Keratinocyte (primary cell): ENCODE data around the gene BEND4. TPM values are rescaled to one million over a fixed set of nuclear protein-coding genes. Genes with fewer than 3 reads are reported as not detected.
"Not testable (repeated sequence)": the region's sequence is repeated elsewhere in the genome, so short reads cannot be mapped to it uniquely, and the experiment has no call there.

Experiments
- DNase-seq: peaks from one replicate; pipeline ENCODE4 v3.0.0-alpha.2; 2011; ENCODE audit warnings: low read depth, missing footprints, low spot score
- FAIRE-seq: peaks from 2 replicates; lab custom pipeline; 2011; peaks lifted over from hg19 to GRCh38; lab: Jason Lieb, UNC
- H2AFZ ChIP-seq: 2 replicates; pipeline ENCODE4 v1.6.0; 2012; ENCODE audit warnings: low read length, control low read depth, inconsistent platforms; ENCODE audit not compliant: control insufficient read depth
- H3K27ac ChIP-seq: 2 replicates; pipeline ENCODE4 v1.5.1; 2011; ENCODE audit warnings: low read length; ENCODE audit not compliant: control insufficient read depth, insufficient read depth
- H3K27me3 ChIP-seq: 3 replicates; pipeline ENCODE4 v1.6.0; 2011; ENCODE audit warnings: low read length; ENCODE audit not compliant: control insufficient read depth, insufficient read depth; ENCODE audit errors: extremely low read depth
- H3K36me3 ChIP-seq, 2 experiments: 2 replicates in 1 of 2; 3 replicates in 1 of 2; pipeline ENCODE4 v1.5.1; 2011; ENCODE audit warnings: low read length in 2 of 2, mild to moderate bottlenecking in 1 of 2; ENCODE audit not compliant: control insufficient read depth in 2 of 2, insufficient read depth in 2 of 2; ENCODE audit errors: extremely low read depth in 1 of 2
- H3K4me1 ChIP-seq: 3 replicates; pipeline ENCODE4 v1.5.1; 2011; ENCODE audit warnings: low read length; ENCODE audit not compliant: control insufficient read depth, insufficient read depth; ENCODE audit errors: extremely low read depth
- H3K4me2 ChIP-seq: 3 replicates; pipeline ENCODE4 v1.6.0; 2011; ENCODE audit warnings: low read depth, low read length; ENCODE audit not compliant: control insufficient read depth, insufficient read depth; ENCODE audit errors: extremely low read depth
- H3K4me3 ChIP-seq, 3 experiments: fragments of 200-600 bp in 1 of 3; sonication (generic) in 1 of 3; 2 replicates in 2 of 3; 3 replicates in 1 of 3; pipeline ENCODE4 v1.5.1; 2011 to 2016; ENCODE audit warnings: low read length in 3 of 3, mild to moderate bottlenecking in 3 of 3, control low read depth in 2 of 3, inconsistent platforms in 1 of 3, low read depth in 1 of 3, mixed read lengths in 1 of 3, mixed run types in 1 of 3, moderate library complexity in 1 of 3; ENCODE audit not compliant: control insufficient read depth in 2 of 3, insufficient read depth in 2 of 3; ENCODE audit errors: extremely low read depth in 1 of 3
- H3K79me2 ChIP-seq: 2 replicates; pipeline ENCODE4 v1.6.0; 2012; ENCODE audit warnings: low read length; ENCODE audit not compliant: control insufficient read depth, insufficient read depth
- H3K9ac ChIP-seq: 3 replicates; pipeline ENCODE4 v1.6.0; 2011; ENCODE audit warnings: low read length; ENCODE audit not compliant: control insufficient read depth, insufficient read depth; ENCODE audit errors: extremely low read depth
- H3K9me1 ChIP-seq: 3 replicates; pipeline ENCODE4 v1.6.0; 2011; ENCODE audit warnings: low read length; ENCODE audit not compliant: control insufficient read depth, insufficient read depth; ENCODE audit errors: extremely low read depth
- H3K9me3 ChIP-seq: 2 replicates; pipeline ENCODE4 v1.5.1; 2012; ENCODE audit warnings: low read depth, low read length; ENCODE audit not compliant: control insufficient read depth
- H4K20me1 ChIP-seq: 3 replicates; pipeline ENCODE4 v1.6.0; 2011; ENCODE audit warnings: low read length; ENCODE audit not compliant: control insufficient read depth, insufficient read depth; ENCODE audit errors: extremely low read depth
- CTCF ChIP-seq, 3 experiments: IDR thresholded peaks in 1 of 3; conservative IDR thresholded peaks in 1 of 3; optimal IDR thresholded peaks in 1 of 3; 2 replicates in 2 of 3; 3 replicates in 1 of 3; pipeline versions ENCODE3 to v1.5.1; 2011; ENCODE audit warnings: low read length in 3 of 3, mild to moderate bottlenecking in 3 of 3, moderate library complexity in 2 of 3, control low read depth in 1 of 3, inconsistent platforms in 1 of 3; ENCODE audit not compliant: insufficient read depth in 2 of 3; ENCODE audit errors: extremely low read depth in 1 of 3
- EZH2 ChIP-seq: IDR thresholded peaks from one replicate; pipeline ENCODE4 v1.6.1; 2012; ENCODE audit warnings: inconsistent platforms, mild to moderate bottlenecking, low read length, moderate library complexity
- dilution Hi-C: fragments of 300-500 bp; cut with MboI; formaldehyde crosslinking; loops from one replicate; pipeline ENCODE4 v1.7.0; 2020; ENCODE audit warnings: low sequenced_read_pairs; ENCODE audit not compliant: extremely low pct_ligation_motif_present
- polyA plus RNA-seq, 5 experiments: library from polyadenylated mRNA; depleted of rRNA in 3 of 5; stranded (reverse) in 3 of 5; stranded (forward) in 1 of 5; unstranded in 1 of 5; fragments of >200 nt; gene quantifications; 1 replicate in 1 of 5; 2 replicates in 3 of 5; 3 replicates in 1 of 5; pipeline versions ENCODE4 v1.2.1 to v1.2.3, GENCODE V29; 2011 to 2012; ENCODE audit warnings: missing spikeins in 2 of 5, low read depth in 1 of 5, low replicate concordance in 1 of 5

Gene BEND4
- polyA plus RNA-seq, 1 donor (not counting 4 experiments of a cell fraction or from before 2014, with no cell fraction given) = not detected

DNA sequence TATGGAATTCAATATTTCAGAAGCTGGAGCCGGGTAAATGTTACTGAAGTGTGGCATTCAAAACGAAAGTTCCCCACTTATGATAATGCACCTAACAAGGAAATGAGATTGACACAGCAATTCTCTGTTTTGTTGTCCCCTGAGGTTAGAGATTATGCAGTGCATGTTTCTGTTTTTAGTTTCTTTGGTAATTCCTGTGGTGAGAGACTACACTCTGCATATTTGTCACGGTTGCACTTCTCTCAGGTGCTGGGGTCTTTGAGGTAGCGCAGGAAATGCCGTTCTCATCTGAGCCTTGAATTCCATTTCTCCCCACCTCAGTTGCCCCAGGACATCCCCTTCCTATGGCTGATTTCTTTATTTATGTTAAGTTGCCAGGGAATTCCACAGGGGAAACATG lies 15.3 kb upstream of the BEND4 start:
- TF ChIP-seq CTCF (optimal IDR thresholded peaks at IDR 0.05 in 1 of 3, IDR thresholded peaks at IDR 0.05 in 1 of 3, conservative IDR thresholded peaks at IDR 0.05 in 1 of 3; ENCODE audit: extremely low read depth in 1 of 3, insufficient read depth in 2 of 3, low read length in 3 of 3) (no peak), EZH2 (no peak)
- dilution Hi-C loops = no loop called here
- Histone ChIP-seq H3K9me1 (no peaks in the 10 kb centered on the region), H2AFZ (no peak overlapping the region), H3K4me2 (peak overlapping the region; percentile 9), H3K27me3 (no peaks in the 10 kb centered on the region), H3K79me2 (no peaks in the 10 kb centered on the region), H3K9me3 (no peaks in the 10 kb centered on the region), H3K4me1 (no peaks in the 10 kb centered on the region), H3K27ac (no peak overlapping the region), H3K36me3 (no peaks in the 10 kb centered on the region), H4K20me1 (no peaks in the 10 kb centered on the region), H3K9ac (no peak overlapping the region), H3K4me3 (no peak overlapping the region)
- FAIRE-seq (no peak), DNase-seq (no peak)

- H2AFZ ChIP-seq, H3K9me1 ChIP-seq, H4K20me1 ChIP-seq, H3K36me3 ChIP-seq, FAIRE-seq, H3K9me3 ChIP-seq, DNase-seq, H3K27me3 ChIP-seq, H3K4me3 ChIP-seq, H3K79me2 ChIP-seq, H3K27ac ChIP-seq, H3K4me1 ChIP-seq, dilution Hi-C loops, H3K9ac ChIP-seq, H3K4me2 ChIP-seq: not testable (repeated sequence)
Measured at GRCh38 chr4:42166186-42166585, 13.7 kb upstream of the BEND4 start.

- Histone ChIP-seq H4K20me1 (no peaks in the 10 kb centered on the region), H3K27ac (no peak overlapping the region), H3K9me1 (no peaks in the 10 kb centered on the region), H3K4me3 (no peak overlapping the region), H3K79me2 (no peaks in the 10 kb centered on the region), H2AFZ (no peak overlapping the region), H3K36me3 (no peaks in the 10 kb centered on the region), H3K27me3 (no peaks in the 10 kb centered on the region), H3K4me1 (no peaks in the 10 kb centered on the region), H3K9me3 (no peaks in the 10 kb centered on the region), H3K9ac (no peak overlapping the region), H3K4me2 (no peak overlapping the region)
- no peak for TF ChIP-seq EZH2
- TF ChIP-seq CTCF (optimal IDR thresholded peaks at IDR 0.05 in 1 of 3, IDR thresholded peaks at IDR 0.05 in 1 of 3, conservative IDR thresholded peaks at IDR 0.05 in 1 of 3; ENCODE audit: extremely low read depth in 1 of 3, insufficient read depth in 2 of 3, low read length in 3 of 3) = no peak
- dilution Hi-C loops = no loop called here
- no peak for DNase-seq
- no peak for FAIRE-seq
Measured at GRCh38 chr4:42159271-42160001, 7.0 kb upstream of the BEND4 start.
